Middle frontal gyrus (tissue), 1 donor: Measurements from ENCODE around the gene KIAA0232.
A peak's percentile ranks its signal among the peaks of the same experiment; 100 is the strongest.
"Not testable (repeated sequence)": the region's sequence is repeated elsewhere in the genome, so short reads cannot be mapped to it uniquely, and the experiment has no call there.

Experiments used
- DNase-seq: peaks from one replicate; pipeline ENCODE4 v3.0.0-alpha.2; 2015; ENCODE audit warnings: low spot score; ENCODE audit errors: extremely low spot score

KIAA0232 gene

GRCh38 chr4:6878451-6879059 lies 96.0 kb downstream of the KIAA0232 start:
- no peak for DNase-seq

GRCh38 chr4:6880691-6881090 lies 98.2 kb downstream of the KIAA0232 start:
- peak; percentile 12 for DNase-seq

- DNase-seq, result no peak
Measured at GRCh38 chr4:6881908-6882307, 99.4 kb downstream of the KIAA0232 start.

- DNase-seq, result no peak
Measured at GRCh38 chr4:6884341-6884870, 101.9 kb downstream of the KIAA0232 start.

GRCh38 chr4:6885953-6886557 lies 103.5 kb downstream of the KIAA0232 start:
- DNase-seq, result no peak

- no peak for DNase-seq
Measured at GRCh38 chr4:6886886-6887285, 104.4 kb downstream of the KIAA0232 start.

- no peak for DNase-seq
Measured at GRCh38 chr4:6887591-6888371, 105.3 kb downstream of the KIAA0232 start.

- DNase-seq, result no peak
Measured at GRCh38 chr4:6888506-6889071, 106.1 kb downstream of the KIAA0232 start.

- no peak for DNase-seq
Measured at GRCh38 chr4:6889101-6889735, 106.7 kb downstream of the KIAA0232 start.

- no peak for DNase-seq
Measured at GRCh38 chr4:6889736-6890324, 107.3 kb downstream of the KIAA0232 start.

- no peak for DNase-seq
Measured at GRCh38 chr4:6890358-6890757, 107.8 kb downstream of the KIAA0232 start.

- not testable (repeated sequence) for DNase-seq
Measured at GRCh38 chr4:6890971-6891370, 108.4 kb downstream of the KIAA0232 start.

GRCh38 chr4:6891436-6892170 lies 109.1 kb downstream of the KIAA0232 start:
- DNase-seq, result no peak

- DNase-seq, result no peak
Measured at GRCh38 chr4:6892190-6892908, 109.8 kb downstream of the KIAA0232 start.

GRCh38 chr4:6892909-6893202 lies 110.3 kb downstream of the KIAA0232 start:
- DNase-seq, result no peak

- DNase-seq, result no peak
Measured at GRCh38 chr4:6893449-6894085, 111.0 kb downstream of the KIAA0232 start.

GRCh38 chr4:6894086-6894478 lies 111.6 kb downstream of the KIAA0232 start:
- no peak for DNase-seq

GRCh38 chr4:6894528-6895498 lies 112.3 kb downstream of the KIAA0232 start:
- no peak for DNase-seq
